Ascending aorta (tissue), 2 donors: ENCODE results near the gene LENEP. TPM values are rescaled to one million over a fixed set of nuclear protein-coding genes. Genes with fewer than 3 reads are reported as not detected.
A peak's percentile ranks its signal among the peaks of the same experiment; 100 is the strongest.

Experiments used
- DNase-seq, 2 donors: peaks; one replicate each; pipeline ENCODE4 v3.0.0-alpha.2; 2019; ENCODE audit warnings: low spot score in 2 of 2
- H3K27ac ChIP-seq, 2 donors: fragments of 200-600 bp; sonication (generic); one replicate each; pipeline ENCODE4 v1.5.1; 2016 to 2017; ENCODE audit warnings: mild to moderate bottlenecking in 1 of 2
- H3K27me3 ChIP-seq: fragments of 200-600 bp; sonication (generic); one replicate; pipeline ENCODE4 v1.5.1; 2017
- H3K36me3 ChIP-seq, 2 donors: fragments of 200-600 bp; sonication (generic); one replicate each; pipeline ENCODE4 v1.5.1; 2016
- H3K4me1 ChIP-seq, 2 donors: fragments of 200-600 bp; sonication (generic); one replicate each; pipeline ENCODE4 v1.5.1; 2016 to 2017; ENCODE audit warnings: mild to moderate bottlenecking in 1 of 2
- H3K4me3 ChIP-seq, 2 donors: fragments of 200-600 bp; sonication (generic); one replicate each; pipeline ENCODE4 v1.5.1; 2016 to 2017; ENCODE audit warnings: mild to moderate bottlenecking in 1 of 2
- H3K9me3 ChIP-seq, 2 donors: fragments of 200-600 bp; sonication (generic); one replicate each; pipeline ENCODE4 v1.5.1; 2016
- intact Hi-C: fragments of 100-400 bp; cut with DNase I; formaldehyde crosslinking; loops from one replicate; pipeline ENCODE4 v1.15.1; 2023
- total RNA-seq: library from RNA; depleted of rRNA; stranded (reverse); fragments of >200 nt; gene quantifications from one replicate; pipeline ENCODE4 v1.1.0, GENCODE V29; 2016
- TF ChIP-seq, protein P1 (sequence below), 3 experiments: fragments of 200-600 bp in 2 of 3; fragments of 450-650 bp in 1 of 3; sonication (generic) in 2 of 3; IDR thresholded peaks; one replicate each; pipeline ENCODE4 v1.5.1; 2016 to 2019; ENCODE audit warnings: antibody characterized with exemption in 3 of 3, mild to moderate bottlenecking in 1 of 3, moderate library complexity in 1 of 3

LENEP gene
- total RNA-seq, 1 donor from 2014 or later = not detected

DNA sequence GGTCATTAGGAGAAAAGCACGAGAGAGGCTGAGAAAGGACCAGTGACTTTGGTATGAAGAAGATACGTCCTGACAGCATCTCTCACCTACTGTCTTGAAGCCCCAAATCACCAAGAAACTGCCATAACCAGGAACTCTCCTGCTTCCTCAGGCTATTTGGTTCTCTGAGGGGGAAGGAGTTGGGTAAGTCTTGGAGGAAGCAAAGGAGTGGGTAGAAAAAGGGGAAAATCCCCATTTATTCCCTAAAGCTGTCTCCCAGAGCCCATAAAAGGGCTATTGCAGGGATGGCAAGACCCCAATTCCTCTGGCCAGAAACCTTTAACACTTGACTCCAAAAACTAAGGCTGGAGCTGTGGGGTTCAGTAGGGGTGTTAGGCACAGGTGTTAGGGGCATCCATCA, 35.4 kb upstream of the LENEP start:
- intact Hi-C loops = loop anchor here (5.0 kb wide), 1 partner anchor 104 kb away; the partner anchor contains the start of gene EFNA4
- DNase-seq = no peak
- H3K27me3 ChIP-seq = no peaks in the 10 kb centered on the region
- H3K9me3 ChIP-seq = no peaks in the 10 kb centered on the region
- peaks cover 12 to 24% of the 10 kb centered on the region in 2 donors for H3K36me3 ChIP-seq
- TF ChIP-seq, protein P1, sequence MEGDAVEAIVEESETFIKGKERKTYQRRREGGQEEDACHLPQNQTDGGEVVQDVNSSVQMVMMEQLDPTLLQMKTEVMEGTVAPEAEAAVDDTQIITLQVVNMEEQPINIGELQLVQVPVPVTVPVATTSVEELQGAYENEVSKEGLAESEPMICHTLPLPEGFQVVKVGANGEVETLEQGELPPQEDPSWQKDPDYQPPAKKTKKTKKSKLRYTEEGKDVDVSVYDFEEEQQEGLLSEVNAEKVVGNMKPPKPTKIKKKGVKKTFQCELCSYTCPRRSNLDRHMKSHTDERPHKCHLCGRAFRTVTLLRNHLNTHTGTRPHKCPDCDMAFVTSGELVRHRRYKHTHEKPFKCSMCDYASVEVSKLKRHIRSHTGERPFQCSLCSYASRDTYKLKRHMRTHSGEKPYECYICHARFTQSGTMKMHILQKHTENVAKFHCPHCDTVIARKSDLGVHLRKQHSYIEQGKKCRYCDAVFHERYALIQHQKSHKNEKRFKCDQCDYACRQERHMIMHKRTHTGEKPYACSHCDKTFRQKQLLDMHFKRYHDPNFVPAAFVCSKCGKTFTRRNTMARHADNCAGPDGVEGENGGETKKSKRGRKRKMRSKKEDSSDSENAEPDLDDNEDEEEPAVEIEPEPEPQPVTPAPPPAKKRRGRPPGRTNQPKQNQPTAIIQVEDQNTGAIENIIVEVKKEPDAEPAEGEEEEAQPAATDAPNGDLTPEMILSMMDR (IDR thresholded peaks at IDR 0.05) = no peak
- H3K4me3 ChIP-seq = no peak overlapping the region
- no peak overlapping the region for H3K27ac ChIP-seq
- H3K4me1 ChIP-seq = peaks cover 18 to 49% of the 10 kb centered on the region in 2 donors

DNA sequence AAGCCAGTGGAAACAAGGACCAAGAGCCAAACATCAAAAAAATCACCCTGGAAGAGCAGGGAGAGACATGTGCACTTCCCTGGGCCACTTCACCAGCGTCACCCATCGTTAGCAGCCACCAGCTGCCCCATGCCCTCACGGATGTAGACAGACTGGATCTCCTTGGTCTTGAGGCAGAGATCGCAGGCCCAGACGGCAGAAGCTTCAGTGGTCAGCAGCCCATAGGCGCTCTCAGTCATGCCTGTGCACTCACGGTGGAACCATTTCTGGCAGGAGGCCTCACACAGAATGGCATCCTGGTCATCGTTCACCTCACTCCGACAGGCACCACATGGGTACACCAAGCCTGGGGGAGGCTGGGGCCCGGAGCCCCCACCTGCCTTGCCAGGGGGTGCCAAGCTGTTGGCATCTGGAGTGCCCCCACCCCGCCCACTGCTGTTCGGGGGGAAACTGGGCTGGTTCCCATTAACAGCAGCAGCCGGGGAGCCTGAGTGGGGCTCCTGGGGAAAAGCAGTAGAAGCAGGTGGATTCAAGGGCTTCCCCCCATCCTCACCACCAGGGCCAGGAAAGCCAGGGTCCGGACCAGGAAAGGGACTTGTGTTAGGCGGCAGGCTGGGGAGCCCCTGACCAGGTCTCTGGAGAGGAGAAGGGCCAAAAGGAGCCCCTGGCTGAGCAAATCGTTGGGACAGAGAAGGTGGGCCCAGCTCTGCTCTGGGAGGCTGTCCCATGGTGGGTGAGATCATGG, 34.5 kb upstream of the LENEP start:
- intact Hi-C loops = loop anchor here (5.0 kb wide), 1 partner anchor 103 kb away; the partner anchor contains the start of gene EFNA4
- Histone ChIP-seq H3K9me3 (no peaks in the 10 kb centered on the region), H3K4me1 (peaks cover 12 to 41% of the 10 kb centered on the region in 2 donors), H3K27me3 (no peaks in the 10 kb centered on the region), H3K27ac (peak overlapping the region in 1 of 2 donors; percentile 27), H3K4me3 (no peak overlapping the region), H3K36me3 (peaks cover 16 to 32% of the 10 kb centered on the region in 2 donors)
- TF ChIP-seq, protein P1 (IDR thresholded peaks at IDR 0.05) = no peak
- DNase-seq = no peak

- Histone ChIP-seq H3K9me3 (no peaks in the 10 kb centered on the region), H3K4me3 (no peak overlapping the region), H3K27me3 (no peaks in the 10 kb centered on the region), H3K36me3 (peaks cover 22 to 37% of the 10 kb centered on the region in 2 donors), H3K4me1 (peaks cover 9 to 36% of the 10 kb centered on the region in 2 donors), H3K27ac (peak overlapping the region in 1 of 2 donors; percentile 27)
- no peak for DNase-seq
- intact Hi-C loops = loop anchor here (5.0 kb wide), 1 partner anchor 103 kb away; the partner anchor contains the start of gene EFNA4
- TF ChIP-seq, protein P1 (IDR thresholded peaks at IDR 0.05) = no peak
Measured at GRCh38 chr1:154959426-154959780, 34.0 kb upstream of the LENEP start.

GRCh38 chr1:154960446-154961136, 32.8 kb upstream of the LENEP start:
- no peaks in the 10 kb centered on the region for H3K27me3 ChIP-seq
- peak overlapping the region; percentile 95 to 97 for H3K27ac ChIP-seq
- TF ChIP-seq, protein P1 (IDR thresholded peaks at IDR 0.05) = no peak
- peaks cover 28 to 49% of the 10 kb centered on the region in 2 donors for H3K36me3 ChIP-seq
- intact Hi-C loops = loop anchor here (1.0 to 2.0 kb wide), 3 partner anchors 22 to 57 kb away; partner anchors contain the start of gene FLAD1
- peaks cover 3 to 27% of the 10 kb centered on the region in 2 donors for H3K4me1 ChIP-seq
- peak overlapping the region; percentile 97 for H3K4me3 ChIP-seq
- DNase-seq = no peak
- H3K9me3 ChIP-seq = no peaks in the 10 kb centered on the region

DNA sequence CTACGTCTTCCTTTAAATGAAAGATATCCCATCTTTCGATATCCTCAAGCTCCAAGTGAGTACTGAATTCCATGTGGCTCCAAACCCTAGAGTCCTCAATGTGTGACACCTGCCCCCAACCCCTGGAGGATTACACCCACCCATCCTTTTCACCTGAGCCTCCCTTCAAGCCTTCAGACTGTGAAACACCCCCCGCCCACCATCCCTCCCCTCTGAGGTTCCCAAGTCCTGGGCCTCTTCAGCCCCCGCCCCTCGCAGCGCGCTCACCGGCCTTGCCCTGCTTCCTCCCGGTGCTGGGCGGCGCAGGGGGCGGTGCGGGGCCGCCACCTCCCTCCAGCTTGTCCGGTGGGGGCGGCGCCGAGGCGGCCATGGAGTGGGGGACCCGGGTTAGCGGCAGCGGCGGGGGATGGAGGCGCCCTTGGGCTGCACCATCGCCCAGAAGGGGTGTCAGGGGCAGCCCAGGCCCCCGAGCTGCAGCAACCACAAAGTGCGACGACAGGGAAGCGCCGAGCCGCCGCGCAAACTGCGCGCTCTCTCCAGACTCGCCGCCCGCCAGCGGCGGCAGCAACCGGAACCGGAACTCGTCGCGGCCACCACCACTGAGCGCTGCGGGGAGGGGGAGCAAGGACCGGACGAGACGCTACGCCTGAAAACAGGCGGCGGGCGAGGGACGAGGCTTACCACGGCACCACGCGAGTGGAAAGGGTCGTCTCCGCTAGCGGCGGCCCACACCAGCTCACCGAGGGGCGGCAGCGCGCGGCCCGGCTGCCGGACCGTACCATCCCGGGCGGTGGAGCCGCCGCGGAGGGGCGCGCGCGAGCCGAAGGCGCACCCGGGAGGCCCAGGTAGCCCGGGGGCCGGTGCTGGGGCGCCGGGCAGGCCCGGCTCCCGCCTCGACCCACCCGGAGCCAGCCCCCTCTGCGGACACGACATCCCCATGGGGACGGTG, 31.9 kb upstream of the LENEP start, which contains the start of gene PYGO2:
Gene PYGO2 (minus strand): TSS at position 576 of the 949 bp plus-strand sequence. CDS start 206 bp downstream, at position 370.
- H3K27me3 ChIP-seq = no peaks in the 10 kb centered on the region
- peak; percentile 41 to 90 for DNase-seq
- H3K4me3 ChIP-seq = peak within 1 kb of the TSS; percentile 97
- no peaks in the 10 kb centered on the region for H3K9me3 ChIP-seq
- TF ChIP-seq, protein P1 (IDR thresholded peaks at IDR 0.05) = peak; percentile 45 to 95 (median 52)
- peaks cover 3 to 27% of the 10 kb centered on the region in 2 donors for H3K4me1 ChIP-seq
- peak within 1 kb of the TSS; percentile 95 to 97 for H3K27ac ChIP-seq
- intact Hi-C loops = loop anchor here (1.0 to 2.0 kb wide), 4 partner anchors 9 to 56 kb away; partner anchors contain the start of genes FLAD1 and SHC1
- peaks cover 37 to 58% of the 10 kb centered on the region in 2 donors for H3K36me3 ChIP-seq
